ENCODE results near the gene SLC11A2.

DNA sequence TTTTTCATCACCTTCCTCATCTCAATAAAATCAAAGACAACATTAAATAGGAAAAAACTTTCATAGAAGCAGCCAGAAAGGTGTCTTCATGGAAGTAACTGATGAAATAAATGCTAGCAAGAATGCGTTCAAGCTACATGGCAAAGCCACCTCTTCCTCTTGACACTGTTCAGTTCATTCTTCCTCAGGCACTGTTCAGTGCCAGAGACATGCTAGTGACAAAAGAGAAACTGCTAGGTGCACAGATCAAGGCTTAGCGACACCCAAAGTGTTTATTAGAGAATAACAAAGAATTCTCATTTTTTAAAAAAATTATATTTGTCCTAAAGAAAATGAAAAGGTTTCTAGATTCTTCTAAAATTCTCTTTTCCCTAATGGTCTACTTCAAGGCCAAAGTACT is 7.2 kb downstream of the SLC11A2 start:
- TF ChIP-seq, protein P1, sequence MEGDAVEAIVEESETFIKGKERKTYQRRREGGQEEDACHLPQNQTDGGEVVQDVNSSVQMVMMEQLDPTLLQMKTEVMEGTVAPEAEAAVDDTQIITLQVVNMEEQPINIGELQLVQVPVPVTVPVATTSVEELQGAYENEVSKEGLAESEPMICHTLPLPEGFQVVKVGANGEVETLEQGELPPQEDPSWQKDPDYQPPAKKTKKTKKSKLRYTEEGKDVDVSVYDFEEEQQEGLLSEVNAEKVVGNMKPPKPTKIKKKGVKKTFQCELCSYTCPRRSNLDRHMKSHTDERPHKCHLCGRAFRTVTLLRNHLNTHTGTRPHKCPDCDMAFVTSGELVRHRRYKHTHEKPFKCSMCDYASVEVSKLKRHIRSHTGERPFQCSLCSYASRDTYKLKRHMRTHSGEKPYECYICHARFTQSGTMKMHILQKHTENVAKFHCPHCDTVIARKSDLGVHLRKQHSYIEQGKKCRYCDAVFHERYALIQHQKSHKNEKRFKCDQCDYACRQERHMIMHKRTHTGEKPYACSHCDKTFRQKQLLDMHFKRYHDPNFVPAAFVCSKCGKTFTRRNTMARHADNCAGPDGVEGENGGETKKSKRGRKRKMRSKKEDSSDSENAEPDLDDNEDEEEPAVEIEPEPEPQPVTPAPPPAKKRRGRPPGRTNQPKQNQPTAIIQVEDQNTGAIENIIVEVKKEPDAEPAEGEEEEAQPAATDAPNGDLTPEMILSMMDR (IDR thresholded peaks at IDR 0.05), result no peak
- TF ChIP-seq POLR2A (IDR thresholded peaks at IDR 0.05), result no peak
